Right atrium auricular region (tissue), 2 donors: ENCODE data around the gene GOLGA6D. TPM values are rescaled to one million over a fixed set of nuclear protein-coding genes. Genes with fewer than 3 reads are reported as not detected.
"Not testable (repeated sequence)": the region's sequence is repeated elsewhere in the genome, so short reads cannot be mapped to it uniquely, and the experiment has no call there.

Experiments
- DNase-seq: peaks from one replicate; pipeline ENCODE4 v3.0.0-alpha.2; 2019; ENCODE audit warnings: low spot score
- H3K27ac ChIP-seq, 2 donors: fragments of 200-600 bp; sonication (generic); 1 replicate in 1 of 2; 2 replicates in 1 of 2; pipeline ENCODE4 v1.5.1; 2016 to 2019
- H3K27me3 ChIP-seq, 2 donors: fragments of 200-600 bp; sonication (generic); one replicate each; pipeline versions ENCODE4 v1.5.1 to v1.6.0; 2017 to 2019
- H3K36me3 ChIP-seq: fragments of 200-600 bp; sonication (generic); one replicate; pipeline ENCODE4 v1.5.1; 2016
- H3K4me1 ChIP-seq, 2 donors: fragments of 200-600 bp; sonication (generic); one replicate each; pipeline versions ENCODE4 v1.5.1 to v1.6.0; 2017 to 2019
- H3K4me3 ChIP-seq, 2 donors: fragments of 200-600 bp; sonication (generic); 1 replicate in 1 of 2; 2 replicates in 1 of 2; pipeline ENCODE4 v1.5.1; 2017 to 2019; ENCODE audit warnings: mild to moderate bottlenecking in 1 of 2, moderate library complexity in 1 of 2
- H3K9me3 ChIP-seq, 2 donors: fragments of 200-600 bp; sonication (generic); one replicate each; pipeline ENCODE4 v1.5.1; 2019
- total RNA-seq, 2 donors: library from RNA; depleted of rRNA; stranded (reverse); fragments of >200 nt; gene quantifications; one replicate each; pipeline ENCODE4 v1.1.0, GENCODE V29; 2016
- TF ChIP-seq, protein P1 (sequence below), 2 donors: fragments of 200-600 bp; sonication (generic); IDR thresholded peaks; one replicate each; pipeline ENCODE4 v1.5.1; 2019; ENCODE audit warnings: antibody characterized with exemption in 2 of 2

GOLGA6D gene
- total RNA-seq, 2 donors from 2014 or later: not detected

DNA sequence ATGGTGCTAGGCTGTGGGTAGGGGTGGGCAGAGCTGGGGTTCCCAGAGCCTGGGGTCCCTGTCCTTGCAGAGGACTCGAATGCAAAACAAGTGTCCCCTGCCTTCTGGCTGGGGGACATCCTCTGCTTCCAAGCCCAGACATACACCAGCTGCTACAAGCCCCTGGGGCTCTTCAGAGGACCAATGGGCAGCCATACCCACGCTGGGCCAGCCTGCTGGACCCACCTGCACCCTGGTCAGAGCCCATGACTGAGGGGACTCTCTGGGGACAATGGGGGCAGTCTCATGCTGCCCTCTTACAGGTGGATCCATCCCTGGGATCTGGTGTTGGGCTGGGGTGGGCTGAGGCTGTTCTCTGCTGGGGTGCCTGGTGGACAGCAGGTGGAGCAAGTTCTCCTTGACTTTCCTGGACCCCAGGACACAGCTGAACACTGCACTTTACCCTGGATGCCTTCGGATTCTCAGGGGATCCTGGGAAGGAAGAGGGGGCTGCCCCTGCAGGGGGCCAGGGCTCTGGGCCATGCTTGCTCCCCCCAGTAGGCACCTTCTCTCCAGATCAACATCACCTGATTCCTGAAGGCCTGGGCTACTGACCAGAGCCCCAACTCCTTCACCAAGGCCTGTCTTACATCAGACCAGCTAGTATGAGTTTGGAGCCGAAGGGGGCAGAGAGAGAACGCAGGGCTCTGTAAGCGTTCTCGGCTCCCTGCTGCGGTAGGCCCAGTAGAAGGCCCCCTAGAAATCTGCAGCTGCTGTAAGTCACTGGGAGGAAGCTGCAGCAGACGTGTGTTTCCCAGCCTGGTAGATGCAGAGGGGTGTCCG lies 46.1 kb downstream of the GOLGA6D start:
- no peak for DNase-seq
- Histone ChIP-seq H3K9me3 (no peaks in the 10 kb centered on the region), H3K4me3 (no peak overlapping the region)

DNA sequence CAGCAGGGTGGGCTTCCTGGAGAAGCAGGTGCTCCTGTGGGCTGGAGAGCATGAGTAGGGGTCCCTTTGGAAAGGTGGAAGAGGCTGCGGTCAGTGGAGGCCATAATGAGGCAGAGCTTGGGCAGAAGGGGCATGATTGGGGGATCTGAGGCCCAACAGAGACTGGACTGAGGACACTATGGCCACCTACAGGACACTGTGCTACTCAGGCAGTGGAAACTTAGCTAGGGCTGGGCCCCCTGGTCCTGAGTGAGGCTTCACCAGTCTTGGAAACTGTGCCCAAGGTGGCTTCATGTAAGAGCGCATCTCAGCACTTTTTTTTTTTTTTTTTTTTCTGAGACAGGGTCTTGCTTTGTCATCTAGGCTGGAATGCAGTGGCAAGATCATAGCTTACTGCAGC lies 46.9 kb downstream of the GOLGA6D start:
- TF ChIP-seq, protein P1, sequence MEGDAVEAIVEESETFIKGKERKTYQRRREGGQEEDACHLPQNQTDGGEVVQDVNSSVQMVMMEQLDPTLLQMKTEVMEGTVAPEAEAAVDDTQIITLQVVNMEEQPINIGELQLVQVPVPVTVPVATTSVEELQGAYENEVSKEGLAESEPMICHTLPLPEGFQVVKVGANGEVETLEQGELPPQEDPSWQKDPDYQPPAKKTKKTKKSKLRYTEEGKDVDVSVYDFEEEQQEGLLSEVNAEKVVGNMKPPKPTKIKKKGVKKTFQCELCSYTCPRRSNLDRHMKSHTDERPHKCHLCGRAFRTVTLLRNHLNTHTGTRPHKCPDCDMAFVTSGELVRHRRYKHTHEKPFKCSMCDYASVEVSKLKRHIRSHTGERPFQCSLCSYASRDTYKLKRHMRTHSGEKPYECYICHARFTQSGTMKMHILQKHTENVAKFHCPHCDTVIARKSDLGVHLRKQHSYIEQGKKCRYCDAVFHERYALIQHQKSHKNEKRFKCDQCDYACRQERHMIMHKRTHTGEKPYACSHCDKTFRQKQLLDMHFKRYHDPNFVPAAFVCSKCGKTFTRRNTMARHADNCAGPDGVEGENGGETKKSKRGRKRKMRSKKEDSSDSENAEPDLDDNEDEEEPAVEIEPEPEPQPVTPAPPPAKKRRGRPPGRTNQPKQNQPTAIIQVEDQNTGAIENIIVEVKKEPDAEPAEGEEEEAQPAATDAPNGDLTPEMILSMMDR (IDR thresholded peaks at IDR 0.05): no peak
- Histone ChIP-seq H3K27me3 (no peaks in the 10 kb centered on the region), H3K36me3 (no peaks in the 10 kb centered on the region), H3K4me1 (no peaks in the 10 kb centered on the region), H3K4me3 (no peak overlapping the region), H3K9me3 (no peaks in the 10 kb centered on the region), H3K27ac (no peak overlapping the region)
- no peak for DNase-seq

More for the DNA sequence above, 46.1 kb downstream of the GOLGA6D start:
- TF ChIP-seq, protein P1 (IDR thresholded peaks at IDR 0.05): no peak
- Histone ChIP-seq H3K4me1 (no peaks in the 10 kb centered on the region), H3K27ac (no peak overlapping the region), H3K27me3 (no peaks in the 10 kb centered on the region), H3K36me3 (no peaks in the 10 kb centered on the region)

DNA sequence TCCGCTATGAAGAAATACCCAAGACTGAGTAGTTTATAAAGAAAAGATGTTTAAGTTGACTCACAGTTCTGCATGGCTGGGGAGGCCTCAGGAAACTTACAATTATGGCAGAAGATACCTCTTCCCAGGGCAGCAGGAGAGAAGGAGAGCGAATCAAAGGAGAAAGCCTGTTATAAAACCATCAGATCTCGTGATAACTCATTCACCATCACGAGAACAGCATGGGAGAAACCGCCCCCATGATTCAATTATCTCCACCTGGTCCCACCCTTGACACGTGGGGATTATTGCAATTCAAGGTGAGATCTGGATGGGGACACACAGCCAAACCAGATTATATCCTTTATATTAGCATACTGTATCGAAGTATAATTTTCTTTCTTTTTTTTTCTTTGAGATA lies 49.5 kb downstream of the GOLGA6D start:
- not testable (repeated sequence) for DNase-seq, H3K36me3 ChIP-seq, H3K9me3 ChIP-seq

DNA sequence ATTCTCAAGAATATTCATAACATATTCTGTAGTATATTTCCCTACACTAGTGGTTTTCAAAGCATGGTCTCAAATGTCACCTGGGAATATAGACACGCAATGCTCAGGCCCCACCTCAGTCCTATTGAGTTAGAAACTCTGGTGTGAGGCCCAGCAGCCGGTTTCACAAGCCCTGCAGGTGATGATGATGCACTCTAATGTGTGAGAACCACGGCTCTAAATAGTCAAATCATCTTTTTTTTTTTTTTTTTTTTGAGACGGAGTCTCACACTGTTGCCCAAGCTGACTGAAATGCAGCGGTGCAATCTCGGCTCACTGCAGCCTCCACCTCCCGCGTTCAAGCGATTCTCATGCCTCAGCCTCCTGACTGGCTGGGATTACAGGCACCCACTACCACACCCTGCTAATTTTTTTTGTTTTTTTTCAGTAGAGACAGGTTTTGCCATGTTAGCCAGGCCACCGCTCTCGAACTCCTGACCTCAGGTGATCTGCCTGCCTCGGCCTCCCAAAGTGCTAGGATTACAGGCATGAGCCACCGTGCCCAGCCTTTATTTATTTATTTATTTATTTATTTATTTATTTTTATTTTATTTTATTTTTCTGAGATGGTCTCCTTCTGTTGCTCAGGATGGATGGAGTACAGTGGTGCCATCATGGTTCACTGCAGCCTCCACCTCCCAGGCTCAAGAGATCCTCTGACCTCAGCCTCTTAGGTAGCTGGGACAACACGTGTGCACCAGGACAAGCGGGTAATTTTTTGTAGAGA lies 51.2 kb downstream of the GOLGA6D start:
- not testable (repeated sequence) for DNase-seq, H3K27me3 ChIP-seq, H3K9me3 ChIP-seq, H3K27ac ChIP-seq, H3K4me3 ChIP-seq, H3K36me3 ChIP-seq
- peaks cover 0 to 18% of the 10 kb centered on the region in 2 donors for H3K4me1 ChIP-seq

More for the DNA sequence above, 49.5 kb downstream of the GOLGA6D start:
- peaks cover 0 to 17% of the 10 kb centered on the region in 2 donors for H3K4me1 ChIP-seq
- H3K27me3 ChIP-seq, H3K4me3 ChIP-seq, H3K27ac ChIP-seq: not testable (repeated sequence)

DNA sequence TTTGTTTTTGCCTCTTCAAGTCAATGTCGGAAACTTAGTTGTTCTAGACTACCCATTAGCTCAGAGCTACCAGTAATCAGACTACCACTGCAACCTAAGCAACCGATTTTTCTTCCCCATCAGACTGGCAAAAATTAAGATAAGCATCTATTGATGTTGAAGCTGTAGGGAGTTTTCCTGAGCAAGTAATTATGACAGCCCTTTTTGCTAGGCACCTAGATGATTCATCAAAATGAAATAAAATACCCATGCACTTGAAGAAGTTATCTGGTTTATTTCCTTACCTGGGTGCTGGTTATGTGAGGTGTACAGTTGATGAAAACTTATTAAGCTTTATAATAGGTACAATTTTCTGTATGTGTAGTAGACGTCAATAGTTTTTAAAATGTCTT lies 52.7 kb downstream of the GOLGA6D start:
- Histone ChIP-seq H3K27ac (peak overlapping the region in 1 of 2 donors; percentile 38), H3K36me3 (no peaks in the 10 kb centered on the region), H3K27me3 (no peaks in the 10 kb centered on the region), H3K4me3 (peak overlapping the region; percentile 45 to 85), H3K4me1 (peaks cover 0 to 18% of the 10 kb centered on the region in 2 donors), H3K9me3 (no peaks in the 10 kb centered on the region)
- TF ChIP-seq, protein P1 (IDR thresholded peaks at IDR 0.05): no peak
- DNase-seq: no peak

DNA sequence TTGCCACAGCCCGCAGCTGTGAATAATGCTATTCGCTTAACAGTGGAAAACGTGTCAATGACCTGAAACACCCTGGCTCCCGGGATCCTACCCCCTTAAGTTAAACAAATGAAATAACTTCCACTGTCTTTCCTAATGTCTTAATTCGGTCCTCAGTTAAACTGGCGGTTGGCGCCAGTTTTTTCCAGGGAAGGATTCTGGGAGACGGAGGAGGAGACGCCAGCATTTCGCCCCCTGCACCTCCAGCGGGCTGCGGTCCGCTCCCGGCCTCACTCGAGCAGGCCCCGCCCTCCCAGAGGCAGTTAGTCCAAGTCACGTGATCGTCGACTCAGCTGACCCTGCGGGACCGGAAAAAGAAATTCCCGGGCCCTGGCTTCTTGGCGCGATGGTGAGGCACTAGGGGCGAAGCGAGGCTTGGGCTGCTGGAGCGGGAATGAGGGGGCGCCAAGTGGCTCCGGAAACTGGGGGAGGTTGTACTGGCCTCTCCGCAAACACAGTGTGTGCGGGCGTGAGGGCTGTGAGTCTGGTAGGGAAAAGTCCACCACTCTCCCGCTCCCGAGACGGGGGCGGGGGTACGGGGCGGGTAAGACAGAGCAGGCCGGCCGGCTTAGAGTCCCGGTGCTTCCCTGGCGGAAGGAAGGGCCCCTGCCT lies 53.2 kb downstream of the GOLGA6D start, which contains the start of gene COMMD4:
TSS of gene COMMD4 (plus strand) at position 359 of the 651 bp plus-strand sequence. CDS start at position 386, 27 bp downstream.
- peak within 1 kb of the TSS; percentile 45 to 85 for H3K4me3 ChIP-seq
- H3K27ac ChIP-seq: peak within 1 kb of the TSS; percentile 38 to 59
- H3K36me3 ChIP-seq: peaks cover under 1% of the 10 kb centered on the region
- H3K9me3 ChIP-seq: no peaks in the 10 kb centered on the region
- no peaks in the 10 kb centered on the region for H3K27me3 ChIP-seq
- peaks cover 0 to 18% of the 10 kb centered on the region in 2 donors for H3K4me1 ChIP-seq
- DNase-seq: peak; percentile 97
- TF ChIP-seq, protein P1 (IDR thresholded peaks at IDR 0.05): peak in 1 of 2 donors; percentile 22
